Neural cell (in vitro differentiated cells): ENCODE results near the gene RNF138. TPM values are rescaled to one million over a fixed set of nuclear protein-coding genes. Genes with fewer than 3 reads are reported as not detected.
"Not testable (repeated sequence)": the region's sequence is repeated elsewhere in the genome, so short reads cannot be mapped to it uniquely, and the experiment has no call there.

ENCODE experiments used
- H2AFZ ChIP-seq: fragments of 200-600, 300-800 bp; sonication (generic), shearing (Covaris generic); 2 replicates; pipeline ENCODE4 v1.6.0; 2014; ENCODE audit warnings: low read depth, mild to moderate bottlenecking, antibody characterized with exemption, low read length, moderate library complexity
- H3F3A ChIP-seq: fragments of 200-600 bp; shearing (Covaris generic); 2 replicates; pipeline ENCODE4 v1.6.1; 2016; ENCODE audit warnings: mild to moderate bottlenecking, moderate library complexity, mixed read lengths, antibody characterized with exemption, low read length; ENCODE audit not compliant: insufficient read depth, poor library complexity, severe bottlenecking
- H3K27ac ChIP-seq: fragments of 200-600, 300-800 bp; sonication (generic), shearing (Covaris generic); 2 replicates; pipeline ENCODE4 v1.5.1; 2014; ENCODE audit warnings: mild to moderate bottlenecking, low read length, moderate library complexity
- H3K27me3 ChIP-seq: fragments of 300-800, 200-600 bp; sonication (generic), shearing (Covaris generic); 2 replicates; pipeline ENCODE4 v1.6.0; 2014; ENCODE audit warnings: mild to moderate bottlenecking, low read depth, low read length, moderate library complexity; ENCODE audit not compliant: insufficient read depth
- H3K36me3 ChIP-seq: fragments of 300-800, 200-600 bp; sonication (generic), shearing (Covaris generic); 2 replicates; pipeline ENCODE4 v1.5.1; 2014; ENCODE audit warnings: mild to moderate bottlenecking, antibody characterized with exemption, low read length, moderate library complexity; ENCODE audit not compliant: insufficient read depth
- H3K4me2 ChIP-seq: fragments of 300-800, 200-600 bp; sonication (generic), shearing (Covaris generic); 2 replicates; pipeline ENCODE4 v1.6.0; 2014; ENCODE audit warnings: mild to moderate bottlenecking, low read length
- H3K4me3 ChIP-seq: fragments of 300-800, 200-600 bp; sonication (generic), shearing (Covaris generic); 2 replicates; pipeline ENCODE4 v1.5.1; 2014; ENCODE audit warnings: mild to moderate bottlenecking, low read length, moderate library complexity
- H3K79me2 ChIP-seq: fragments of 200-600 bp; shearing (Covaris generic); replicated peaks from 2 replicates; pipeline ENCODE4 v1.6.0; 2014; ENCODE audit warnings: mild to moderate bottlenecking, low read length, moderate library complexity; ENCODE audit not compliant: insufficient read depth
- H3K9ac ChIP-seq: fragments of 300-800, 200-600 bp; sonication (generic), shearing (Covaris generic); 2 replicates; pipeline ENCODE4 v1.6.1; 2016; ENCODE audit warnings: mild to moderate bottlenecking, low read length, mixed read lengths
- H3K9me2 ChIP-seq: fragments of 200-600 bp; shearing (Covaris generic); 2 replicates; pipeline ENCODE4 v1.6.1; 2016; ENCODE audit warnings: mild to moderate bottlenecking, low read length, mixed read lengths; ENCODE audit not compliant: insufficient read depth
- H3K9me3 ChIP-seq: fragments of 200-600, 300-800 bp; sonication (generic), shearing (Covaris generic); 2 replicates; pipeline ENCODE4 v1.6.1; 2016; ENCODE audit warnings: mild to moderate bottlenecking, mixed run types, low read length, moderate library complexity, mixed read lengths
- H4K20me1 ChIP-seq: fragments of 200-600 bp; shearing (Covaris generic); 2 replicates; pipeline ENCODE4 v1.6.1; 2016; ENCODE audit warnings: mild to moderate bottlenecking, mixed run types; ENCODE audit not compliant: insufficient read depth
- CTCF ChIP-seq: fragments of 450-650 bp; IDR thresholded peaks from 2 replicates; pipeline ENCODE4 v1.5.1; 2014; ENCODE audit warnings: antibody characterized with exemption, mild to moderate bottlenecking, moderate library complexity; ENCODE audit not compliant: poor library complexity, severe bottlenecking
- EP300 ChIP-seq: fragments of 450-650 bp; conservative IDR thresholded peaks from 2 replicates; pipeline ENCODE4 v1.6.1; 2014; ENCODE audit warnings: antibody characterized with exemption, mild to moderate bottlenecking, moderate library complexity; ENCODE audit not compliant: poor library complexity, severe bottlenecking
- EZH2 ChIP-seq: fragments of 200-600, 300-800 bp; shearing (Covaris generic), sonication (generic); IDR thresholded peaks from 2 replicates; pipeline ENCODE4 v1.6.1; 2014; ENCODE audit warnings: antibody characterized with exemption, low read length, borderline replicate concordance, mild to moderate bottlenecking; ENCODE audit not compliant: insufficient read depth, poor library complexity, severe bottlenecking
- MXI1 ChIP-seq: fragments of 450-650 bp; conservative IDR thresholded peaks from 2 replicates; pipeline ENCODE4 v1.6.1; 2014; ENCODE audit warnings: antibody characterized with exemption, mild to moderate bottlenecking; ENCODE audit not compliant: poor library complexity, severe bottlenecking
- POLR2AphosphoS5 ChIP-seq: IDR thresholded peaks from 2 replicates; pipeline ENCODE4 v1.6.1; 2012
- RAD21 ChIP-seq: fragments of 450-650 bp; conservative IDR thresholded peaks from 2 replicates; pipeline ENCODE4 v1.6.1; 2014; ENCODE audit warnings: antibody characterized with exemption, mild to moderate bottlenecking, moderate library complexity
- REST ChIP-seq: IDR thresholded peaks from 2 replicates; pipeline ENCODE4 v1.6.1; 2012; ENCODE audit warnings: borderline replicate concordance
- SMC3 ChIP-seq: fragments of 450-650 bp; conservative IDR thresholded peaks from 2 replicates; pipeline ENCODE4 v1.6.1; 2014; ENCODE audit warnings: antibody characterized with exemption, mild to moderate bottlenecking, moderate library complexity; ENCODE audit not compliant: poor library complexity
- TAF1 ChIP-seq: IDR thresholded peaks from 2 replicates; pipeline ENCODE4 v1.6.1; 2012; ENCODE audit warnings: low read depth
- polyA plus RNA-seq: library from polyadenylated mRNA; depleted of rRNA; stranded (reverse); fragments of >200 nt; gene quantifications from 2 replicates; pipeline ENCODE4 v1.2.3, GENCODE V29; 2014

Gene RNF138
- polyA plus RNA-seq, 1 donor from 2014 or later, result 40.3 TPM

- no peak for TF ChIP-seq MXI1
- TF ChIP-seq SMC3, result no peak
- no peak for TF ChIP-seq RAD21
- TF ChIP-seq EP300, result no peak
- TF ChIP-seq CTCF, result no peak
- no peak for TF ChIP-seq EZH2
- no peak for TF ChIP-seq POLR2AphosphoS5
- H3K4me3 ChIP-seq, result no peak overlapping the region
- no peaks in the 10 kb centered on the region for H4K20me1 ChIP-seq
- no peaks in the 10 kb centered on the region for H3K27me3 ChIP-seq
- no peak overlapping the region for H2AFZ ChIP-seq
- no peaks in the 10 kb centered on the region for H3K36me3 ChIP-seq
- H3K9me3 ChIP-seq, result no peaks in the 10 kb centered on the region
- no peaks in the 10 kb centered on the region for H3K79me2 ChIP-seq
- no peaks in the 10 kb centered on the region for H3F3A ChIP-seq
- no peak overlapping the region for H3K9ac ChIP-seq
- no peak overlapping the region for H3K27ac ChIP-seq
- H3K9me2 ChIP-seq, result no peaks in the 10 kb centered on the region
- no peak overlapping the region for H3K4me2 ChIP-seq
Observed at GRCh38 chr18:32174719-32175118, 83.0 kb downstream of the RNF138 start.

- no peaks in the 10 kb centered on the region for H3K36me3 ChIP-seq
- no peaks in the 10 kb centered on the region for H3K27me3 ChIP-seq
- H3K9me2 ChIP-seq, result no peaks in the 10 kb centered on the region
- no peaks in the 10 kb centered on the region for H4K20me1 ChIP-seq
- H3K79me2 ChIP-seq, result no peaks in the 10 kb centered on the region
- no peak overlapping the region for H3K4me2 ChIP-seq
- H3F3A ChIP-seq, result no peaks in the 10 kb centered on the region
- no peak overlapping the region for H3K27ac ChIP-seq
- H3K9ac ChIP-seq, result no peak overlapping the region
- H2AFZ ChIP-seq, result no peak overlapping the region
- no peak overlapping the region for H3K4me3 ChIP-seq
- H3K9me3 ChIP-seq, result no peaks in the 10 kb centered on the region
- TF ChIP-seq SMC3 (no peak), RAD21 (no peak), CTCF (no peak), REST (no peak), EP300 (no peak), MXI1 (no peak), POLR2AphosphoS5 (no peak), EZH2 (no peak), TAF1 (no peak)
Observed at GRCh38 chr18:32175265-32175664, 83.6 kb downstream of the RNF138 start.

- not testable (repeated sequence) for H3K9ac ChIP-seq, H3K27ac ChIP-seq, H3K36me3 ChIP-seq, H3K4me2 ChIP-seq, H3K4me3 ChIP-seq, H4K20me1 ChIP-seq, H3K27me3 ChIP-seq, H2AFZ ChIP-seq, H3F3A ChIP-seq, H3K9me2 ChIP-seq, H3K79me2 ChIP-seq, H3K9me3 ChIP-seq
Observed at GRCh38 chr18:32176745-32177144, 85.1 kb downstream of the RNF138 start.
